HG02678 (cell line): ENCODE data around the gene EBPL.
A peak's percentile ranks its signal among the peaks of the same experiment; 100 is the strongest.

ENCODE experiments used
- ATAC-seq: cut with Tn5 transposase; IDR thresholded peaks from one replicate; pipeline ENCODE4 v1.9.1; 2021; ENCODE audit warnings: mild to moderate bottlenecking, moderate library complexity; ENCODE audit not compliant: unreplicated experiment

The EBPL gene

DNA sequence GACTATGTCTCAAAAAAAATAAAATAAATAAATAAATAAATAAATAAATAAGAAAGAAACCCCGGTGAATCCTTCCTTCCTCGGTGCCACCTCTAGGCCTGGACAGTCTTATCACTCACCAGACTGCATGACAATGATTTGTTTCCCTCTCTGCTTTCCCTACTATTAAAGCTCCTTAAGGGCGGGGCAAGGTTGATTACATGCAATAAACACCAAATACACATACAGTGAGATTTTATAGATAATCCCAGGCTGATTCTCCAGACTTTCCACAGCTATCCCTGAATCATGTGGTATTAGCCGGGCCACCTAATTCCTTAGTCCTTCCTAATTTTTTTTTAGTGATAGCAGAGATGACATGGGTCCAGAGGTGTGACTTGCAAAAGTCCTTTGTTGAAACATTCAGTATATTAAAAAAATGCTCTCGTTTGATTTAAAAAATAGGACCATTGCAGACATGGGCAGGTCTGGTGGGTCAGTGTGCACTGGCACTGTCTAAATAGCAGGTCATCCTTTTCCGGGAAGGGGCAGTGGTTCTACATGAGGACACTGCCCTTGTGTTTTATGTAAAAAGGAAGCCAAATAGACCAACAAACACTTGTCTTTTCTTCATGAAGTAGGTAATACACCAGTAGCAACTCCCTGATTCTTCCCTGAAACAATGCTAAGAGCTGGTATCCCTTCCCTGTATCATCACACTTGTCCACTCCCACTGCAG, 14.5 kb downstream of the EBPL start:
- ATAC-seq: no peak

DNA sequence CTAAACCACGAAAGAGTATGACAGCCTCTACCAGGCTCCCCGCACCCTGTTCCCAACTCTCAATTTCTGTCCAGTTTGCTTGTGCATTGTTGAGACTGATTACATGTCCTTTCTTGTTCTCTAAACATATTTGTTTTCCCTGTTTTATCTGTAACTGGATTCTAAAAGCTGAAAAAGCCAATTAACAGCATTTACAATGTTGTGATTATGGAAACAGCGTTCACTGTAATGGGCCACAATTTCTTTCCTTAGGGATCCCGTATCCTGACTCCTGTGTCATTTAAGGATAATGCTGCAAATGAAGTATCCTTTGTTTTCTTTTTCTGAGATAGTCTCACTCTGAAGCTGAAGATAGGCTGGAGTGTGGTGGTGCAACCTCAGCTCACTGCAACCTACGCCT, 20.5 kb downstream of the EBPL start:
- ATAC-seq: no peak

DNA sequence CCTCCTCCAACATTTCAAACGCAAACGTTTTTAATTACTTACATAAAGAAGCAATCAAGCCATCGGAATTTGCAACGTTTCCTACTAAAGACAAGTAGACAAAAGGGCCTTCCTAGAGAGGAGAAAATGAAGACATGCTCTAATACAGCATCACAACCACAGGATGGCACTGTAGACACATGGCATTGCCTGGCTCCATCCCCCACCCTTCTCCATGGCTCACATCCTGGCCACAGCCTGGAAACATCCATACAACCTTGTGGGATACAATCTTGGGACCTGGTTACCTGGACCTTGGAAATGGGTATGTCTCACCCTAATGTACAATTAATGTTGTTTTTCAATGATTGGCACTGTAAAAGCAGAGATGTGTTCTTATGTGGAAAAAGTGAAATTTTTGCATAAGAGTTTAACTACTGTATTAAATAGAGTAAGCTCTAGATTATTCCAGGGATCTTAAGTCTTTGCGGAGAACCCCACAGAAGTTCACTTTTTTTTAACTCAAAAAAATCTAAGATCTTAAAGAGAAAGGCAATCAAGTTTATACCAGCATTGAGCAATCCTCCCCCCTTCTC, 21.5 kb downstream of the EBPL start:
- ATAC-seq: no peak

DNA sequence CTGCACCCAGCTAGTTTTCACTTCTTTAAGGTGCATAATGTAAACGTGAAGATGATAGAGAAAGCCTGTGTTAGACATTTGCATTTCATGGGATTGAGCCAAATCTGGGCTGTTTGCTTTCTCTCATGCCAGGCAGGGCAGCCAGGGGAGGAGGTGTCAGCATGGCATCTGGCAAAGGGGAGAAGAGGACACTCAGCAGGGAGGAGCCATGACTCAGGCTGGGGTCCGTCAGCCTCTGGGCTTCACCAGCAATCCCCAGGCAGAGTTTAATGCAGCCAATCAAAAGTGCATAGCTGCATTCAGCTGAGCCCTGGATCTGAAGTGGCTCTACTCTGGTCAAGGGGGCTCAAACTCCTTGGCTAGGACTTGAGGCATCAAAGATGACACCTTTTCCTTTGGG, 23.5 kb downstream of the EBPL start:
- ATAC-seq: no peak

DNA sequence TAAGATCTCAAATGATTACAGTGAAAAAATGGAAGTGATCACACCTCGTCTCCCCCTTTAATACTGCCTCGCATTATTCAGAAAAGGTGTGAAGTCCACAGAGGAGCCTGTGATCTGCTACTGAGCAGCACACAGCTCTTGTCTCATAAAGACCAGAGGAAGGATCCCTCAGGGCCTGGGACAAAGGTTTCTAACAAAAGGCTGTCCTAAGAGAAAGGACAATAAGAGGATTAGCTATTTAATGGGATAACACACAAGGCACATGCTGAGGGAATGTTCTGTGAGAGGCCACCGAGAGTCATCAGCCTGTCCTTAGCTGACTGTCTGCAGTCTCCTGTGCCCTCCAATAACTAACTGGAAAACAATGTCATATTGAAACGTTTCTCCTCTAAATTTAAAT, 26.7 kb downstream of the EBPL start:
- no peak for ATAC-seq

DNA sequence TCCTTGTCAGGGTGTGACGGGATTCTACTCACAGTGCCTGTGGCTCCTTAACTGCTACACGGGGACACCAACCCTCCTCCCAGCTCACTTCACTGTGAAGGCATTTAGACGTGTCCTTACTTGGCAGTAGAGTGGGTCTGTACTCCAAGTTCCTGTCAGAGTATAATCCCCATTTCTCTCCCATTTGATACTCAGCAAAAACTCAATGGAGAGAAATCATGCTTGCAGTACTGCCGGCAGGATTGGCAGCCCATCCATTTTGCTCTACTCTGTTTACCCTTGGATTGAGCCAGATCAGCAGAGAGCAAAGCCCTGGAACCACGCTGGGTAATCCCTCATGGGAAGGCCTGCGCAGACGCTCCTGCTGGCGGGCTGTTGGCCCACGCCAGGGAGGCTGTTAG, 34.0 kb downstream of the EBPL start:
- ATAC-seq: no peak

DNA sequence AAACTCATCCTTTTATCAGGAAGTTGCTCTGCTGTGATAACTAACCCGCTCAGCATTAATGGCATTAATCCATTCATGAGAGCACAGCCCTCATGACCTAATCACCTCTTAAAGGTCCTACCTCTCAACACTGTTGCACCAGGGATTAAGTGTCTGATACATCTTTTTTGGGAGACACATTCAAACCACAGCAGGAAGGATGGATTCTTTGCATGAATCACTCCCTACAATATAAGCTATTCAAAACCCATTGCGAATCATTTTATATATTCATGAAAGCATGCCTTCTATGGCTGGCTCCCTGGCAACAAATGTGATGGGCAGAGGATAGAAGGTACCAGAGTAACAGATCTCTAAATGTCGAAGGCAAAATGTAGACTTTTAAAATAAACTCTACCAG, 35.4 kb downstream of the EBPL start:
- ATAC-seq: no peak

DNA sequence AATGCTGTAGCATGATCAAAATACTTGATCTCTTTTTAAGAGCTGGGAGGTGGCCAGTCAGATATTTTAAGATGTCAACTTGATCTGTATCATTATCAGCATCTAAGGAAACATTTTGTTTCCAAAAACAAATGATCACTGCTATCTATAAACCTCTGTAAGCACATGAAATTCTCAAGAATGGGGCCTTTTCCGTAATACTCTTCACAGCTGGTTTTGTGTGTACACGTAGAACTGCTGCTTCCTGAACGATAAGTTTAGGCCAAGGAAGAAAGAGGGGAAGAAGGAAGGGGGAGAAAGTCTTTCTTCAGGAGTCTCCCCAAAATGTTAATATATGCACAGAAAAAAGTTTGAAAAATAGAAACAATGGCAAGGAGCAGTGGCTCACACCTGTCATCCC, 37.3 kb downstream of the EBPL start:
- no peak for ATAC-seq

DNA sequence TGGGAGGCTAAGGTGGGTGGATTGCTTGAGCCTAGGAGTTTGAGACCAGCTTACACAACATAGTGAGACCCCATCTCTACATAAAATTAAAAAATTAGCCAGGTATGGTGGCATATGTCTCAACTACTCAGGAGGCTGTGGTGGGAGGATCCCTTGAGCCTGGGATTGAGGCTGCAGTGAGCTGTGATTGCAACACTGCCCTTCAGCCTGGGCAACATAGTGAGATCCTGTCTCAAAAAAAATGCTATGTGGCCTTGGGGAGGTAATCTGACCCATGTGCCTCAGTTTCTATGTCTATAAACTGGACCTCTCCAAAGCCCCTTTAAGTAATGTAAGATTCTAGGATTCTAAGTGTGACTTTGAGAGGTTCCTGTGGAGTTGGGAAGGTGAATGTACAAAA, 37.8 kb downstream of the EBPL start:
- no peak for ATAC-seq

DNA sequence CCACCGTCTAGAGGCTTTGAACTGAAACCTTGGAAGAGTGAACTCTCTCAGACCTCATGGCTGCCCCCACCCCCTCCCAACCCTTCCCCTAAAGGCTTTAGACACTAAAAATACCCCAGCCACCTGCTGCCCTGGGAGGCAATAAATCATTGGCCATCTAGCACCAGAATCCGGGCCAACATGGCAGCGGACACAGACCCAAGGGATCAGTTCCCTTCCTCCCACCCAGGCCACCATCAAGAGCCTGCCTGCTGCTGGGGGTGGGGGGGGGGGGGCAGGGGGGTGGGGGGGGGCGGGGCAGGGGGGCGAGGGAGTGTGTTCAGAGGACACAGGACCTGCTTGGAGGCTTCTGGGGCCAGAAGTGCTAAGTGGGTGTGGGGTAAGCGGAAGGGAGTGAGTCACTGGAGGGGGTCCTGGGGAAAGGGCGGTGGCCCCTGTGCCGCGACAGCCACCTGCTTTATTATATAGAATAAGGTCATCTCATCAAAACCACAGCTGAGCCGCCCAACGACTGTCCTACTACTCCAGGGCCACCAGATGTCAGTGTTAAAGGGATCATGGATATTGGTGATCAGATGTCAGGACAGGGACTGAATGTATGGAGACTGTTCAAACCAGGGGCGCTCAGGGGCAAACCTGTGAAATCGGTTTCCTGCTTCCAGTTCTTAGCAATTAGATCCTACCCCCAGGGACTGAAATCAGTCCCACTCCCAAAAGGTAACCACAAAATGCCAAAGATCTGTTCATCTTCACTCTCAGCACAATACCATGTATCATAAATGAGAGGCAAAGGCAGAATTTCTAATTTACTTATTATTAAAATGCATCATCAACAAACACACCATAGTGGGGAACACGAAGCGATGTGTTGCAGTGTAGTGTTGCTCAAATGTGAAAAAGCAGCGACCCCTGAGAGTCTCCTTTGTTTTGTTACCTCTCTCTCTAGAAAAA, 38.7 kb downstream of the EBPL start:
- ATAC-seq: no peak

DNA sequence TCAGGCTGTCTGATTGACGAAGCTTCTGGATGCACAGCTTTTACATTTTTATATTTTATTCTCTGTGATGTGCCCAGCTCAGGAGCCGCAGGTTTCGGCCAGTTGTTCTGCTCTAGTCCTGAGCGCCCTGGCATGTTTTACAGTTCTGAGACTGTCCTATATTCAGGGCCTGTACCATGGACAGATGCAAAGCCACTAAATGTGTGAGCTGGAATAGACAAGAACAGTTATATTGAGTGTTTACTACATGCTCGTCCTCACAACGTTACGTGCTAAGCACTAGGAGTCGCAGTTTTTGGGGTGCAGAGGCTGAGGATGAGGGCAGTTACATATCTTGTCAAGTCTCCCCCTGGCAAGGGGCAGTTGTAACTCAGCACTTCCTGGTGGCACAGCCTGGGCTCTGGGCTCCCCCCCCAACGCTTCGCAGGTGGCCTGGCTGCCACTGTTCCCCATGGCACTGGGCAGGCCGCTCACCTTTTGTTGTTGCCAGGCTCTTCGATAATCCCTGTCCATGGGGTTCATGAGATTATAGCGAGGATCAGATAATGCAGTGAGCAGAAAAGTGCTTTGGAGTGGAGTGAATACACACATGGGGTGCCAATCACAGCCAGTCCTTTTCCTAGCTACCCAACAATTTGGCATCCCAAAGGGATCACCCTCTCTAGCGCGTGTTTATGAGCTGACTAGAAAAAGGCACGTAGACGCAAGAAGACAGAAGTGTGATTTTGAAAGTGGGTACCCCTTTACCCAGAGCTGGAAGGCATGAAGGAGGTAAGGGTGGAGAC, 39.5 kb downstream of the EBPL start:
- ATAC-seq: no peak

DNA sequence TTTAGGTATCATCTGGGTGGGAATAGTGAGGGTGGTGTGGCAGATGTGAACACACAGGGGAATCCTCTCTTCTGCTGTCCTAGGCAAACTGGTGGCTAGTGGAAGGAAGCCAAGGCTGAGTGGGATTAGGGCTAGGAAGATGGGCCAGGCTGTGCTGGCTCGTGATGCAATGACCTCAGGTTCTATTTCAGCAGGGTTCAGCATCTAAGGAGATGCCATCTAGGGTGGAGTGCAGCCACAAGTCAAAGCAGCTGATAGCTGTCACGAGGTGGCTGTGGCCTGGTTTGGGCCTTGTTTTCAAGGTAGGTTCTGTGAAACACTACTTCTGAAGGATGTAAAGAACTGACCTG, 41.3 kb downstream of the EBPL start:
- no peak for ATAC-seq

DNA sequence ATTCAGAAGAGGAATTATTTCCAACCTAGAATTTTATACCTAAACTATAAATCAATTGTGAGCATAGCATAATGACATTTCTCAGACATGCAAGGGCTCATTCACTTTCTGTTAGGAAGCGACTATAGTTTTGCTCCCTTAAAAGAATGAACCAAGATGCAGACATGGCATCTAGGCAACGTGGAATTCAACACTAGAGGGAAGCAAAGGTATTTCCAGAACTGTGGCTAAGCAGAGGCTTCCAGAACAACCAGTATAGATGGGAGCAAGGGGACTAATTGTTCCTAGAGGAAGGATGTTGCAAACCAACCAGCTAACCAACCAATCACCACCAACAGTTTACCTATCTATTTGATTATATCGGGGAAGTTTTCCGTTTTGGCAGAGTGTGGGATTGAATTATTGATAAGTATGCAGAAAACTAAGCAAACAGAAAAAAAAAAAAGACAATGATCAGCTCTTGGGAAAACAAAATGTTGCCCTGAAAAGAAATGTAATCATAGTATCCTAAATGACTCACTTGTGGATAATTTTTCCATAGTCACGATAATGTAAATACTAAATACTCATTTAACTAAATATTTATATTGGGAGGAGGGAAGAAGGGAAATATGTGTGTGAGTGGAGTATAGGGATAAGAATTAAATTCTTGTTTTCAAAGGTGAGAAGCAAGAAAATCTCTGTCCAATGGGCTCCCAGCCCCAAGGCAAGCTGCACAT, 41.9 kb downstream of the EBPL start:
- ATAC-seq: no peak

DNA sequence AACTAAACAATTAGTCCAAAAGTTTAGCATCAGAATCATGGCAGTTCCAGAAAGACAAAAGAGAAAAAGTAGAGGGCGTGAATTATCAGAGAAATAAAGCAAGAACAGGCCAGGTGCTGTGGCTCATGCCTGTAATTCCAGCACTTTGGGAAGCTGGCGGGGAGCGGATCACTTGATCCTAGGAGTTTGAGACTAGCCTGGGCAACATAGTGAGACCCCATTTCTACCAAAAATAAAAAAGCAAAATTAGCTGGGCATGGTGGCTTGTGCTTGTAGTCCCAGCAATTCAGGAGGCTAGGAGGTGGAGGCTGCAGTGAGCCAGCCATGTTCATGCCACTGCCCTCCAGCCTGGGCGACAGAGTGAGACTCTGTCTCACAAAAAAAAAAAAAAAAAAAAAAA, 44.6 kb downstream of the EBPL start:
- ATAC-seq: no peak

DNA sequence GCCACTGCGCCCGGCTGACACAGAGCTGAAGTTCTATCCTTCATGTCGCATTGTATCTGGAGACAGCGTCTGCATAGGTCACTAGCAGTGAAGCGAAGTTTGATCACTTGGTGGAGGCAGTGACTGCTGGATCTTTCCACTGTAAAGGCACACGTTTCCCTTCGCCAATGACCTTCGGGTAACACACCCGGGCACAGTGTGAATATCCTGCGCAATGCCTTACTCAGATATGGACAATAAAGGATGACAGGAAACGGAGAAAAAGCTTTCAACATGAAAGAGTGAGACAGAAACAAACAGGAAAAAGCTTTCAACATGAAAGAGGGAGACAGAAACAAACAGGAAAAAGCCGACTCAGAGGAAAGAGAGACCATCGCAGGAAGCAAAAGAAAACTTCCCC, 45.8 kb downstream of the EBPL start:
- ATAC-seq: no peak

DNA sequence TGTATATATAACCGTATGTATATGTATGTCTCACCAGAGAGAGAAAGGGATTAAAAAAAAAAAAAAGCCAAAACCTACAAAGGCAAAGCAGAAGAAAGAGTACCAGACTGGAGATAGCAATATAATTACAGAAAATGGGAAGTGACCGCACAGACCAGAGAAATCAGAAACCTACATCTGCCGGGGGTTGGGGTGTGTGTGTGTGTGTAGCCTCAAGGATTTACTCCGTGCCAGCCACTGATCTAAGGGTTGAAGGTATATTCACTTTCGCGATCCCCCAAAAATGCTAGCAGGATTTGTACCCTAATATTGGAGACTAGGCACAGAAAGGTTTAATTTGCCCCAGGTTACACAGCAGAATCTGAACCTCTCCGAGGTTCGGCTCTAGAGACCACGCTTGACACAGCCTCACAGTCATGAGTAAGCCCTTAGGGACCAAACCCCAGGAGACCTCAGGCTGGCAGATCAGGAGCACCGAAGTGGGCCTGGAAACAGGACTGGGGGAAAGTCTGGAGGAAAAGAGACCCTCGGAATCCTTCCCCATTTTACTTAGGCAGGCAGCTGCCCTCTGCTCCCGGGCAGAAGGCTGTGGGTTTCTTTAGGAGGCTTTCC, 48.1 kb downstream of the EBPL start:
- peak; percentile 50 for ATAC-seq

DNA sequence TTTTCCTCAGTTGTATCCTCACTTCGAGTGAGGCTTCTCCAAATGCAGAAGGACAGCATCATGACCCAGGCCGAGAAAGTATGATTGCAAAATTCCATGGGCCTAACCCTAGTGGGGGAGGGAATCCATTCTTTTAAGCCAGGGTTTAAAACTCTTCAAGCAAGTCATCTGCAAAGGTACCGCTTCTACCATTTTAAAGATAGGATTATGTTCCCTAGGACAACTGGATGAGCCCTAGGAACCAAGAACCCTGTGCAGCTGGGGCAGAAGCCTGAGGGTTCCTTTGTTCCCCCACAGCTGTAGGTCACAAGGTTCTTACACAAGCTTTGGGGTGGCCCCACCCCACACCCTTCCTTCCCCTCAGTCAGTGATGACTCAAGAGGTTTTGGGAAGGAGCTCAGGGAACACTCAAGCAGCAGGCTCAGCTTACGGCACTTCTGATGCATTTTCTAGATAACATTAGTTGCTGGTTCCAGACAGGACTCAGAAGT, 49.4 kb downstream of the EBPL start:
- no peak for ATAC-seq

DNA sequence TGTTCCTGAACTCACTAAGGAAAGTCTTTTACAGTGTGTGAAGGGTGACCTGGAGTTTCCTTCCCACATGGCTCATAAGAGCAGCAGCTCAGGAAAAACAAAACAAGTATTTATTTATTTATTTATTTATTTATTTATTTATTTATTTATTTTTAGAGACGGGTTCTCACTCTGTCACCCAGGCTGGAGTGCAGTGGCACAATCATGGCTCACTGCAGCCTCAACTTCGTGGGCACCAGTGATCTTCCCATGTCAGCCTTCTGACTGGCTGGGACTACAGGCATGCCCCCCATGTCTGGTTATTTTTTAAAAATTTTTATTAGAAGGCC, 52.6 kb downstream of the EBPL start:
- no peak for ATAC-seq

DNA sequence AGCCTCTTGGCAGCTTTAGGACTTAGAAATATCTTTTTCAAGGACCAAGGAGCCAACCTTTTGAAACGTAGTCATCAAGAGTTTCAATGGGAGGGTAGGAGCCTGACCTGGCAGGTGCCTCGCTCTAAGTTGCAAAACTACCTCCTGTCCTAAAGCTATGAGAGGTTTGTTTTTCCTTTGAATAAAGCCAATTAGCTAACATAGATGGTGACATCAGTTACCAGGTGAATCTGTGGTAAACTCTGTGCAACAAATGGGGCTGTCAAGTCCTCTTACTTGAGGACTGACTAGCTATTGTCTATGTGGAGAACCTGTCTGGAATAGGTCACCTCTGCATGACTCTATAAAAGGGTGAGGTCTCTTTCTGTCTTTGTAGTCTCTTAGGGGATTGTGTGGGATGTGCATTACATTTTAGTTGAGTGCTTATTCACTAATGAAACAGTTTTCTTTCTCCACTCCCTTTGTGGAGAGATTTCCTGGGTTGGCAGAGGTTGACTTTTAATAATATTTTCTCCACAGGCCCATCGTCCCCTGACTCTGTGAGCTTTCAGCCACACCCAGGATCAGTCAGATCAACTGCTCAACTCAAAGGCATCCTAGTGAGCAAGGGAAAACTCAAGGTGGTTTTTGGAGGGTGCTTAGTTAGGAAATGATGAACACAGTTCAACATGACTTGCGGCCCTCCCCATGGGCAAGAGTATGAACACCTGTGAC, 53.1 kb downstream of the EBPL start:
- no peak for ATAC-seq

DNA sequence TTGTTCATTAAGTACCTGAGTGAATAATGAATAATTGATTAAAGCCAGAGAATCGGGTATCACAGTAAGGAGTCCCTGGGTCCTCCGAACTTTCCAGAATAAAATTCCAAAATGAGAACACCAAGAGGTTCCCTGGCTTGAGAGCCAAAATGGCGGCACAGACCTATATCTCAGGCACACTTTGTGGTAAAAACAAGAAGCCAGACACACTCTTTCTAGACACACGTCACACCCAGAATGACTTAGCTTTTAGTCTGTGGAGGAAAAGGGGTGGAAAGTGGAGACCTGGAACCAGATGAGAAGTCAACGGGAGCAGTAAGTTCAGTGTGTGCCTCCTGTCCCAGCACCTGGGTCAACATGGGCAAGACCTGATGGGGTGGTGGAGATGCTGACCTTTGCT, 54.6 kb downstream of the EBPL start:
- no peak for ATAC-seq
